Measurements from ENCODE around the gene TRIM10. TPM values are rescaled to one million over a fixed set of nuclear protein-coding genes. Genes with fewer than 3 reads are reported as not detected.

TRIM10 gene
- total RNA-seq, 1 donor from 2014 or later, result not detected

- intact Hi-C loops (cut with micrococcal nuclease), result loop anchor here (1.0 to 5.0 kb wide), 3 partner anchors 28 to 67 kb away; partner anchors contain the start of gene PPP1R11
- peak; percentile 79 for DNase-seq (ENCODE audit: low spot score)
- Mint-ChIP-seq H3K36me3 (ENCODE audit: low read depth) (peaks cover 4% of the 10 kb centered on the region), H3K27me3 (ENCODE audit: low read depth) (peaks cover 60% of the 10 kb centered on the region), H3K4me1 (ENCODE audit: low read depth) (peaks cover 26% of the 10 kb centered on the region), H3K4me3 (ENCODE audit: low read depth) (peak overlapping the region; percentile 77), H3K27ac (peak overlapping the region; percentile 5), H3K9me3 (no peaks in the 10 kb centered on the region)
Measured at GRCh38 chr6:30102970-30103871, 57.8 kb downstream of the TRIM10 start.

GRCh38 chr6:30102414-30102969 lies 58.5 kb downstream of the TRIM10 start:
- Mint-ChIP-seq H3K36me3 (ENCODE audit: low read depth) (peaks cover 4% of the 10 kb centered on the region), H3K4me1 (ENCODE audit: low read depth) (peaks cover 28% of the 10 kb centered on the region), H3K27me3 (ENCODE audit: low read depth) (peaks cover 60% of the 10 kb centered on the region), H3K27ac (no peak overlapping the region), H3K9me3 (no peaks in the 10 kb centered on the region), H3K4me3 (ENCODE audit: low read depth) (peak overlapping the region; percentile 77)
- DNase-seq (ENCODE audit: low spot score), result no peak
- intact Hi-C loops (cut with micrococcal nuclease), result loop anchor here (5.0 kb wide), 1 partner anchor 35 kb away; the partner anchor contains the start of gene PPP1R11

Other genes with a start within 250 kb of the TRIM10 start
- 1,569 and 1,592 TPM in 2 replicates for gene HLA-A, start 218.7 kb downstream of the TRIM10 start, total RNA-seq
- 76.0 and 78.2 TPM in 2 replicates for gene POLR1H, start 99.9 kb downstream of the TRIM10 start, total RNA-seq
- gene PPP1R11, start 94.0 kb downstream of the TRIM10 start, total RNA-seq, result 55.9 and 56.1 TPM in 2 replicates
- not detected in 2 replicates for gene RNF39, start 85.4 kb downstream of the TRIM10 start, total RNA-seq
- gene TRIM31, start 48.1 kb downstream of the TRIM10 start, total RNA-seq, result not detected in 2 replicates
- gene TRIM40, start 25.1 kb downstream of the TRIM10 start, total RNA-seq, result not detected in 2 replicates
- gene TRIM15, start 2.3 kb upstream of the TRIM10 start, total RNA-seq, result 0.41 and 0.46 TPM in 2 replicates
- gene TRIM26, start 52.2 kb upstream of the TRIM10 start, total RNA-seq, result 49.9 and 51.5 TPM in 2 replicates
- 11.2 and 13.0 TPM in 2 replicates for gene TRIM39, start 165.7 kb upstream of the TRIM10 start, total RNA-seq
- 40.6 and 41.9 TPM in 2 replicates for gene RPP21, start 183.9 kb upstream of the TRIM10 start, total RNA-seq

All from activated T-helper 2 cell treated with anti-CD3 and anti-CD28 coated beads, Interferon-gamma antibody, Interleukin-2, Interleukin-4, amounts not matched to agents 10 μg/mL and 5 μg/mL and 100 μg/mL, durations not matched to agents 14 hours and 24 hours and 36 hours (primary cell).